IMR-90 (cell line): ENCODE measurements around the gene KRTAP10-6. TPM values are rescaled to one million over a fixed set of nuclear protein-coding genes. Genes with fewer than 3 reads are reported as not detected.

Experiments
- ATAC-seq: fragments of 200-7000 bp; cut with Tn5 transposase; 2 replicates; pipeline ENCODE4 v1.9.1; 2020; ENCODE audit warnings: low read depth, mild to moderate bottlenecking, moderate library complexity
- BruUV-seq: library from RNA; stranded (reverse); fragments of 400-500 nt; replicated peaks from 2 replicates; lab custom pipeline; 2021; lab: Mats Ljungman, UMichigan
- CTCF ChIA-PET: fragments of 300-600 bp; formaldehyde crosslinking; extraction: SDS; loops from one replicate; lab custom pipeline; 2021; ENCODE audit warnings: antibody characterized with exemption; lab: Yijun Ruan, JAX
- POLR2A ChIA-PET: fragments of 300-600 bp; sonication (Branson Sonifier 250); formaldehyde crosslinking; loops from one replicate; lab custom pipeline; 2022; ENCODE audit warnings: antibody characterized with exemption; ENCODE audit not compliant: unreplicated experiment; lab: Charles Lee
- DNase-seq: peaks from one replicate; pipeline ENCODE4 v3.0.0; 2013
- H2AFZ ChIP-seq: replicated peaks from 2 replicates; pipeline ENCODE3; 2013; ENCODE audit warnings: low read length, mild to moderate bottlenecking; ENCODE audit not compliant: poor library complexity
- H2AK5ac ChIP-seq: 2 replicates; pipeline ENCODE4 v1.6.1; 2013; ENCODE audit warnings: low read depth, low read length, inconsistent platforms
- H2AK9ac ChIP-seq: replicated peaks from 2 replicates; pipeline ENCODE3; 2013; ENCODE audit warnings: mild to moderate bottlenecking, low read depth, low read length, moderate library complexity; ENCODE audit not compliant: poor library complexity
- H2BK120ac ChIP-seq: 2 replicates; pipeline ENCODE4 v1.6.1; 2013; ENCODE audit warnings: low read depth, low read length, inconsistent platforms
- H2BK15ac ChIP-seq: 3 replicates; pipeline ENCODE4 v1.6.1; 2013; ENCODE audit warnings: low read depth, low read length, inconsistent platforms
- H2BK20ac ChIP-seq: 2 replicates; pipeline ENCODE4 v1.6.1; 2013; ENCODE audit warnings: low read depth, mild to moderate bottlenecking, inconsistent platforms, low read length, moderate library complexity
- H2BK5ac ChIP-seq: 2 replicates; pipeline ENCODE4 v1.6.1; 2013; ENCODE audit warnings: mild to moderate bottlenecking, low read depth, low read length, inconsistent platforms; ENCODE audit not compliant: poor library complexity, severe bottlenecking
- H3K14ac ChIP-seq: replicated peaks from 2 replicates; pipeline ENCODE4 v1.6.1; 2013; ENCODE audit warnings: low read depth, low read length, inconsistent platforms
- H3K18ac ChIP-seq: 2 replicates; pipeline ENCODE4 v1.6.1; 2013; ENCODE audit warnings: low read depth, low read length, control low read depth
- H3K23ac ChIP-seq: 2 replicates; pipeline ENCODE4 v1.6.1; 2013; ENCODE audit warnings: low read depth, low read length, inconsistent platforms
- H3K27ac ChIP-seq: 2 replicates; pipeline ENCODE4 v1.5.1; 2013; ENCODE audit warnings: mild to moderate bottlenecking, control low read depth, low read length; ENCODE audit not compliant: insufficient read depth
- H3K27me3 ChIP-seq: 2 replicates; pipeline ENCODE4 v1.6.1; 2013; ENCODE audit warnings: low read length; ENCODE audit not compliant: control insufficient read depth, insufficient read depth
- H3K36me3 ChIP-seq: 2 replicates; pipeline ENCODE4 v1.6.1; 2013; ENCODE audit warnings: low read length, mixed read lengths; ENCODE audit not compliant: control insufficient read depth, insufficient read depth
- H3K4ac ChIP-seq: 2 replicates; pipeline ENCODE4 v1.6.1; 2013; ENCODE audit warnings: low read depth, low read length, inconsistent platforms
- H3K4me1 ChIP-seq: 2 replicates; pipeline ENCODE4 v1.6.1; 2013; ENCODE audit warnings: low read length, mixed read lengths; ENCODE audit not compliant: control insufficient read depth, insufficient read depth
- H3K4me2 ChIP-seq: 2 replicates; pipeline ENCODE4 v1.6.1; 2013; ENCODE audit warnings: low read depth, mild to moderate bottlenecking, control low read depth, low read length, moderate library complexity
- H3K4me3 ChIP-seq: 2 replicates; pipeline ENCODE4 v1.5.1; 2013; ENCODE audit warnings: low read depth, mild to moderate bottlenecking, control low read depth, low read length, moderate library complexity; ENCODE audit not compliant: insufficient read depth
- H3K56ac ChIP-seq: 2 replicates; pipeline ENCODE4 v1.6.1; 2013; ENCODE audit warnings: low read length, inconsistent platforms; ENCODE audit not compliant: insufficient read depth; ENCODE audit errors: extremely low read depth
- H3K79me1 ChIP-seq, 2 experiments: 2 replicates each; pipeline ENCODE4 v1.6.1; 2013; ENCODE audit warnings: low read length in 2 of 2, inconsistent platforms in 1 of 2, low read depth in 1 of 2
- H3K9ac ChIP-seq: 2 replicates; pipeline ENCODE4 v1.6.1; 2013; ENCODE audit warnings: low read depth, low read length, control low read depth
- H3K9me1 ChIP-seq: 2 replicates; pipeline ENCODE4 v1.6.1; 2013; ENCODE audit warnings: low read length, inconsistent platforms; ENCODE audit not compliant: insufficient read depth
- H3K9me3 ChIP-seq: 2 replicates; pipeline ENCODE4 v1.6.1; 2013; ENCODE audit warnings: low read length; ENCODE audit not compliant: control insufficient read depth, insufficient read depth
- H4K20me1 ChIP-seq: 2 replicates; pipeline ENCODE4 v1.6.1; 2013; ENCODE audit warnings: low read length, inconsistent platforms; ENCODE audit not compliant: insufficient read depth
- H4K5ac ChIP-seq: 2 replicates; pipeline ENCODE4 v1.6.1; 2013; ENCODE audit warnings: mild to moderate bottlenecking, low read depth, low read length, control low read depth
- H4K8ac ChIP-seq, 2 experiments: 2 replicates each; pipeline ENCODE4 v1.6.1; 2013; ENCODE audit warnings: low read depth in 2 of 2, low read length in 2 of 2, control low read depth in 1 of 2, inconsistent platforms in 1 of 2
- H4K91ac ChIP-seq: 2 replicates; pipeline ENCODE4 v1.6.1; 2013; ENCODE audit warnings: low read depth, low read length, inconsistent platforms; ENCODE audit not compliant: insufficient read depth
- BHLHE40 ChIP-seq: fragments of 150-350 bp; IDR thresholded peaks from 2 replicates; pipeline ENCODE4 v1.6.1; 2016; ENCODE audit warnings: mild to moderate bottlenecking, low read depth, low read length
- CEBPB ChIP-seq: IDR thresholded peaks from 2 replicates; pipeline ENCODE4 v1.6.1; 2012; ENCODE audit warnings: low read depth, low read length, improper control_type of control experiment
- CHD1 ChIP-seq: IDR thresholded peaks from 2 replicates; pipeline ENCODE4 v1.6.1; 2012; ENCODE audit warnings: low read depth, low read length, improper control_type of control experiment
- CTCF ChIP-seq: conservative IDR thresholded peaks from 2 replicates; pipeline ENCODE4 v1.5.1; 2012; ENCODE audit warnings: mild to moderate bottlenecking, low read depth, low read length, improper control_type of control experiment
- ELK1 ChIP-seq: fragments of 150-350 bp; IDR thresholded peaks from 2 replicates; pipeline ENCODE4 v1.6.1; 2016; ENCODE audit warnings: low read depth, mild to moderate bottlenecking, low read length, moderate library complexity, borderline replicate concordance
- FOS ChIP-seq: fragments of 150-350 bp; IDR thresholded peaks from 2 replicates; pipeline ENCODE4 v1.6.1; 2016; ENCODE audit warnings: low read depth, low read length
- MAFK ChIP-seq: IDR thresholded peaks from 2 replicates; pipeline ENCODE4 v1.6.1; 2012; ENCODE audit warnings: low read depth, low read length, improper control_type of control experiment
- MAZ ChIP-seq: IDR thresholded peaks from 2 replicates; pipeline ENCODE4 v1.6.1; 2012; ENCODE audit warnings: low read depth, mild to moderate bottlenecking, low read length, improper control_type of control experiment, moderate library complexity, borderline replicate concordance
- MXI1 ChIP-seq: IDR thresholded peaks from 2 replicates; pipeline ENCODE4 v1.6.1; 2012; ENCODE audit warnings: low read depth, mild to moderate bottlenecking, low read length, moderate library complexity, borderline replicate concordance
- NFE2L2 ChIP-seq: fragments of 150-350 bp; IDR thresholded peaks from 2 replicates; pipeline ENCODE4 v1.6.1; 2016; ENCODE audit warnings: low read depth, mild to moderate bottlenecking, low read length
- POLR2A ChIP-seq: IDR thresholded peaks from 2 replicates; pipeline ENCODE4 v1.6.1; 2012; ENCODE audit warnings: mild to moderate bottlenecking, low read depth, low read length
- RAD21 ChIP-seq: IDR thresholded peaks from 2 replicates; pipeline ENCODE4 v1.6.1; 2012; ENCODE audit warnings: low read length, improper control_type of control experiment
- RCOR1 ChIP-seq: IDR thresholded peaks from 2 replicates; pipeline ENCODE4 v1.6.1; 2012; ENCODE audit warnings: mild to moderate bottlenecking, low read length, improper control_type of control experiment; ENCODE audit not compliant: insufficient replicate concordance
- RFX5 ChIP-seq: IDR thresholded peaks from 2 replicates; pipeline ENCODE4 v1.8.0; 2012; ENCODE audit warnings: low read depth, mild to moderate bottlenecking, low read length, moderate library complexity
- SMC3 ChIP-seq: fragments of 150-350 bp; IDR thresholded peaks from 2 replicates; pipeline ENCODE4 v1.6.1; 2016; ENCODE audit warnings: low read depth, mild to moderate bottlenecking, antibody characterized with exemption, low read length, moderate library complexity
- USF2 ChIP-seq: fragments of 150-350 bp; IDR thresholded peaks from 2 replicates; pipeline ENCODE4 v1.6.1; 2017; ENCODE audit warnings: mild to moderate bottlenecking, antibody characterized with exemption, low read length, low read depth
- WGBS, 2 experiments: methylation state at CpG; one replicate each; pipeline versions ENCODE4 v1.1.5 to v1.1.7; 2013; ENCODE audit warnings: missing lambda C conversion rate in 2 of 2; ENCODE audit not compliant: insufficient read length in 1 of 2; ENCODE audit errors: extremely low coverage in 2 of 2; 5-methylcytosine and 5-hydroxymethylcytosine counted together
- dilution Hi-C: fragments of 300-500 bp; cut with HindIII; formaldehyde crosslinking; loops from one replicate; pipeline ENCODE4 v1.14.3; 2018; ENCODE audit warnings: low sequenced_read_pairs; ENCODE audit not compliant: unreplicated experiment
- in situ Hi-C: fragments of 300-500 bp; cut with MboI; formaldehyde crosslinking; loops from 3 replicates; pipeline ENCODE4 v1.14.3; 2019; ENCODE audit warnings: low sequenced_read_pairs, inconsistent platforms, mixed read lengths
- intact Hi-C: fragments of 100-400 bp; cut with micrococcal nuclease; formaldehyde crosslinking; loops from 2 replicates; pipeline ENCODE4 v1.10.0; 2022
- polyA plus RNA-seq, 3 experiments: library from polyadenylated mRNA; depleted of rRNA; stranded (reverse); fragments of >200 nt; gene quantifications; 2 replicates each; pipeline ENCODE4 v1.2.3, GENCODE V29; 2012; ENCODE audit warnings: low replicate concordance in 1 of 3
- total RNA-seq: library from RNA; depleted of rRNA; stranded (reverse); fragments of >200 nt; gene quantifications from 2 replicates; pipeline ENCODE4 v1.2.3, GENCODE V29; 2012

KRTAP10-6 gene
- total and polyA plus RNA-seq, 2 of the 4 experiments (the other 2 are of a cell fraction) = not detected

GRCh38 chr21:44599264-44600029 is 7.1 kb upstream of the KRTAP10-6 start:
- no peaks in the 10 kb centered on the region for H3K9me3 ChIP-seq
- no peak overlapping the region for H3K18ac ChIP-seq
- no peak overlapping the region for H3K9ac ChIP-seq
- H3K27ac ChIP-seq = no peak overlapping the region
- intact Hi-C loops = no loop called here
- H4K8ac ChIP-seq = no peak overlapping the region
- H3K9me1 ChIP-seq = no peaks in the 10 kb centered on the region
- no peak overlapping the region for H2AFZ ChIP-seq
- H2BK20ac ChIP-seq = no peak overlapping the region
- TF ChIP-seq CTCF (no peak), CHD1 (no peak), CEBPB (no peak), RCOR1 (no peak), SMC3 (no peak), FOS (no peak), MXI1 (no peak), POLR2A (no peak), MAZ (no peak), NFE2L2 (no peak), MAFK (no peak), RFX5 (no peak), USF2 (no peak), RAD21 (no peak), ELK1 (no peak), BHLHE40 (no peak)
- DNase-seq = no peak
- no peak overlapping the region for H3K4me3 ChIP-seq
- no peak overlapping the region for H4K91ac ChIP-seq
- H2AK5ac ChIP-seq = no peak overlapping the region
- peaks cover 4% of the 10 kb centered on the region for H3K27me3 ChIP-seq
- no peak overlapping the region for H3K4ac ChIP-seq
- H2BK15ac ChIP-seq = no peak overlapping the region
- POLR2A ChIA-PET = no interaction called here
- H3K23ac ChIP-seq = no peak overlapping the region
- no peak overlapping the region for H3K14ac ChIP-seq
- H3K4me2 ChIP-seq = no peak overlapping the region
- 40% methylated on average over 1 of the region's 8 CpGs; no CpG with 5 or more reads in 1 of the 2 experiments for whole genome bisulfite sequencing, 2 experiments
- CTCF ChIA-PET = no interaction called here
- no peak overlapping the region for H2BK5ac ChIP-seq
- no peaks in the 10 kb centered on the region for H4K20me1 ChIP-seq
- no peak overlapping the region for H2AK9ac ChIP-seq
- no peak overlapping the region for H3K56ac ChIP-seq
- no peak for ATAC-seq
- H4K5ac ChIP-seq = no peak overlapping the region
- no TSS peak for BruUV-seq
- H3K36me3 ChIP-seq = no peaks in the 10 kb centered on the region
- in situ Hi-C loops = no loop called here
- no peak overlapping the region for H2BK120ac ChIP-seq
- H3K79me1 ChIP-seq = no peaks in the 10 kb centered on the region
- dilution Hi-C loops = no loop called here
- H3K4me1 ChIP-seq = no peaks in the 10 kb centered on the region
